ENCODE measurements around the gene PPP1R16B. TPM values are rescaled to one million over a fixed set of nuclear protein-coding genes. Genes with fewer than 3 reads are reported as not detected.

PPP1R16B gene
- total and polyA plus RNA-seq, 10 of the 15 experiments (the other 5 are each of a cell fraction or from before 2014, with no cell fraction given) = 13.4 to 90.2 (median 66.7) TPM

GRCh38 chr20:38947931-38948362 is 142.4 kb downstream of the PPP1R16B start (continued):
- TF ChIP-seq ZBTB33 (IDR thresholded peaks at IDR 0.05) (no peak), SREBF1 (IDR thresholded peaks at IDR 0.05; ENCODE audit: low read length) (no peak), ZNF687 (IDR thresholded peaks at IDR 0.05) (no peak), IRF3 (IDR thresholded peaks at IDR 0.05) (no peak)

- ATAC-seq = no peak
- Histone ChIP-seq H3K27me3 (replicated peaks in 1 of 2; ENCODE audit: control insufficient read depth in 2 of 2, insufficient read depth in 2 of 2, low read length in 1 of 2) (no peaks in the 10 kb centered on the region), H3K9ac (ENCODE audit: control insufficient read depth, insufficient read depth, low read length) (no peak overlapping the region), H3K79me2 (ENCODE audit: control insufficient read depth, insufficient read depth, low read length) (no peaks in the 10 kb centered on the region), H3K4me1 (ENCODE audit: control insufficient read depth, insufficient read depth, low read length) (no peaks in the 10 kb centered on the region), H2AFZ (ENCODE audit: control insufficient read depth, low read depth, low read length) (no peak overlapping the region), H3K9me3 (replicated peaks; ENCODE audit: control insufficient read depth, insufficient read depth, low read length) (no peaks in the 10 kb centered on the region), H3K27ac (ENCODE audit: control insufficient read depth, insufficient read depth) (no peak overlapping the region), H3K36me3 (ENCODE audit: control insufficient read depth in 2 of 2, insufficient read depth in 2 of 2, low read length in 1 of 2) (peaks cover 29 to 49% of the 10 kb centered on the region in 2 experiments), H4K20me1 (ENCODE audit: control insufficient read depth, insufficient read depth) (no peaks in the 10 kb centered on the region), H3K4me2 (ENCODE audit: control insufficient read depth, insufficient read depth) (no peak overlapping the region), H3K4me3 (no peak overlapping the region)
- no peak for DNase-seq (ENCODE audit: low read depth, low spot score)
- ChIA-PET POLR2A (interaction anchor here (0.6 kb wide), 1 partner anchor 307 kb away, joined by 3 read pairs; no protein-coding TSS in a partner anchor), SMC1A (ENCODE audit: uncharacterized antibody, unreplicated experiment) (interaction anchor here (0.7 to 1.1 kb wide), 2 partner anchors 9 to 97 kb away, joined by 3 read pairs; no protein-coding TSS in a partner anchor), RAD21 (ENCODE audit: unreplicated experiment) (no interaction called here), CTCF (interaction anchor here (0.6 to 1.8 kb wide), 5 partner anchors 11 to 99 kb away, joined by 3 to 5 read pairs (median 4); no protein-coding TSS in a partner anchor)
- in situ Hi-C loops (cut with MboI) = no loop called here
- no peak for FAIRE-seq
- BruUV-seq (replicated peaks) = no TSS peak
- WGBS (ENCODE audit: insufficient coverage, insufficient replicate concordance, low lambda C conversion rate, missing lambda C conversion rate) = 89% methylated on average over 2 of the region's 2 CpGs
- intact Hi-C loops (cut with micrococcal nuclease; ENCODE audit: unreplicated experiment) = no loop called here
- no peak for TF ChIP-seq MYB (IDR thresholded peaks at IDR 0.05; ENCODE audit: borderline replicate concordance, low read depth, low read length)
- TF ChIP-seq EED (IDR thresholded peaks at IDR 0.05; ENCODE audit: low read depth) = no peak
- TF ChIP-seq MTA3 (IDR thresholded peaks at IDR 0.05; ENCODE audit: borderline replicate concordance, low read length) = no peak
- TF ChIP-seq MTA2 (IDR thresholded peaks at IDR 0.05; ENCODE audit: low read depth) = no peak
- TF ChIP-seq ZNF687 (IDR thresholded peaks at IDR 0.05) = no peak
Measured at GRCh38 chr20:38950254-38950653, 144.8 kb downstream of the PPP1R16B start.

All from GM12878 (cell line).